IMR-90 (cell line): ENCODE results near the gene ENPP6. TPM values are rescaled to one million over a fixed set of nuclear protein-coding genes. Genes with fewer than 3 reads are reported as not detected.

ENCODE experiments used
- ATAC-seq: fragments of 200-7000 bp; cut with Tn5 transposase; 2 replicates; pipeline ENCODE4 v1.9.1; 2020; ENCODE audit warnings: low read depth, mild to moderate bottlenecking, moderate library complexity
- BruUV-seq: library from RNA; stranded (reverse); fragments of 400-500 nt; replicated peaks from 2 replicates; lab custom pipeline; 2021; lab: Mats Ljungman, UMichigan
- CTCF ChIA-PET: fragments of 300-600 bp; formaldehyde crosslinking; extraction: SDS; loops from one replicate; lab custom pipeline; 2021; ENCODE audit warnings: antibody characterized with exemption; lab: Yijun Ruan, JAX
- POLR2A ChIA-PET: fragments of 300-600 bp; sonication (Branson Sonifier 250); formaldehyde crosslinking; loops from one replicate; lab custom pipeline; 2022; ENCODE audit warnings: antibody characterized with exemption; ENCODE audit not compliant: unreplicated experiment; lab: Charles Lee
- DNase-seq: peaks from one replicate; pipeline ENCODE4 v3.0.0; 2013
- H2AFZ ChIP-seq: replicated peaks from 2 replicates; pipeline ENCODE3; 2013; ENCODE audit warnings: low read length, mild to moderate bottlenecking; ENCODE audit not compliant: poor library complexity
- H2AK5ac ChIP-seq: 2 replicates; pipeline ENCODE4 v1.6.1; 2013; ENCODE audit warnings: low read depth, low read length, inconsistent platforms
- H2AK9ac ChIP-seq: replicated peaks from 2 replicates; pipeline ENCODE3; 2013; ENCODE audit warnings: mild to moderate bottlenecking, low read depth, low read length, moderate library complexity; ENCODE audit not compliant: poor library complexity
- H2BK120ac ChIP-seq: 2 replicates; pipeline ENCODE4 v1.6.1; 2013; ENCODE audit warnings: low read depth, low read length, inconsistent platforms
- H2BK15ac ChIP-seq: 3 replicates; pipeline ENCODE4 v1.6.1; 2013; ENCODE audit warnings: low read depth, low read length, inconsistent platforms
- H2BK20ac ChIP-seq: 2 replicates; pipeline ENCODE4 v1.6.1; 2013; ENCODE audit warnings: low read depth, mild to moderate bottlenecking, inconsistent platforms, low read length, moderate library complexity
- H2BK5ac ChIP-seq: 2 replicates; pipeline ENCODE4 v1.6.1; 2013; ENCODE audit warnings: mild to moderate bottlenecking, low read depth, low read length, inconsistent platforms; ENCODE audit not compliant: poor library complexity, severe bottlenecking
- H3K14ac ChIP-seq: replicated peaks from 2 replicates; pipeline ENCODE4 v1.6.1; 2013; ENCODE audit warnings: low read depth, low read length, inconsistent platforms
- H3K18ac ChIP-seq: 2 replicates; pipeline ENCODE4 v1.6.1; 2013; ENCODE audit warnings: low read depth, low read length, control low read depth
- H3K23ac ChIP-seq: 2 replicates; pipeline ENCODE4 v1.6.1; 2013; ENCODE audit warnings: low read depth, low read length, inconsistent platforms
- H3K27ac ChIP-seq: 2 replicates; pipeline ENCODE4 v1.5.1; 2013; ENCODE audit warnings: mild to moderate bottlenecking, control low read depth, low read length; ENCODE audit not compliant: insufficient read depth
- H3K27me3 ChIP-seq: 2 replicates; pipeline ENCODE4 v1.6.1; 2013; ENCODE audit warnings: low read length; ENCODE audit not compliant: control insufficient read depth, insufficient read depth
- H3K36me3 ChIP-seq: 2 replicates; pipeline ENCODE4 v1.6.1; 2013; ENCODE audit warnings: low read length, mixed read lengths; ENCODE audit not compliant: control insufficient read depth, insufficient read depth
- H3K4ac ChIP-seq: 2 replicates; pipeline ENCODE4 v1.6.1; 2013; ENCODE audit warnings: low read depth, low read length, inconsistent platforms
- H3K4me1 ChIP-seq: 2 replicates; pipeline ENCODE4 v1.6.1; 2013; ENCODE audit warnings: low read length, mixed read lengths; ENCODE audit not compliant: control insufficient read depth, insufficient read depth
- H3K4me2 ChIP-seq: 2 replicates; pipeline ENCODE4 v1.6.1; 2013; ENCODE audit warnings: low read depth, mild to moderate bottlenecking, control low read depth, low read length, moderate library complexity
- H3K4me3 ChIP-seq: 2 replicates; pipeline ENCODE4 v1.5.1; 2013; ENCODE audit warnings: low read depth, mild to moderate bottlenecking, control low read depth, low read length, moderate library complexity; ENCODE audit not compliant: insufficient read depth
- H3K56ac ChIP-seq: 2 replicates; pipeline ENCODE4 v1.6.1; 2013; ENCODE audit warnings: low read length, inconsistent platforms; ENCODE audit not compliant: insufficient read depth; ENCODE audit errors: extremely low read depth
- H3K79me1 ChIP-seq, 2 experiments: 2 replicates each; pipeline ENCODE4 v1.6.1; 2013; ENCODE audit warnings: low read length in 2 of 2, inconsistent platforms in 1 of 2, low read depth in 1 of 2
- H3K9ac ChIP-seq: 2 replicates; pipeline ENCODE4 v1.6.1; 2013; ENCODE audit warnings: low read depth, low read length, control low read depth
- H3K9me1 ChIP-seq: 2 replicates; pipeline ENCODE4 v1.6.1; 2013; ENCODE audit warnings: low read length, inconsistent platforms; ENCODE audit not compliant: insufficient read depth
- H3K9me3 ChIP-seq: 2 replicates; pipeline ENCODE4 v1.6.1; 2013; ENCODE audit warnings: low read length; ENCODE audit not compliant: control insufficient read depth, insufficient read depth
- H4K20me1 ChIP-seq: 2 replicates; pipeline ENCODE4 v1.6.1; 2013; ENCODE audit warnings: low read length, inconsistent platforms; ENCODE audit not compliant: insufficient read depth
- H4K5ac ChIP-seq: 2 replicates; pipeline ENCODE4 v1.6.1; 2013; ENCODE audit warnings: mild to moderate bottlenecking, low read depth, low read length, control low read depth
- H4K8ac ChIP-seq, 2 experiments: 2 replicates each; pipeline ENCODE4 v1.6.1; 2013; ENCODE audit warnings: low read depth in 2 of 2, low read length in 2 of 2, control low read depth in 1 of 2, inconsistent platforms in 1 of 2
- H4K91ac ChIP-seq: 2 replicates; pipeline ENCODE4 v1.6.1; 2013; ENCODE audit warnings: low read depth, low read length, inconsistent platforms; ENCODE audit not compliant: insufficient read depth
- MAFK ChIP-seq: IDR thresholded peaks from 2 replicates; pipeline ENCODE4 v1.6.1; 2012; ENCODE audit warnings: low read depth, low read length, improper control_type of control experiment
- WGBS, 2 experiments: methylation state at CpG; one replicate each; pipeline versions ENCODE4 v1.1.5 to v1.1.7; 2013; ENCODE audit warnings: missing lambda C conversion rate in 2 of 2; ENCODE audit not compliant: insufficient read length in 1 of 2; ENCODE audit errors: extremely low coverage in 2 of 2; 5-methylcytosine and 5-hydroxymethylcytosine counted together
- dilution Hi-C: fragments of 300-500 bp; cut with HindIII; formaldehyde crosslinking; loops from one replicate; pipeline ENCODE4 v1.14.3; 2018; ENCODE audit warnings: low sequenced_read_pairs; ENCODE audit not compliant: unreplicated experiment
- in situ Hi-C: fragments of 300-500 bp; cut with MboI; formaldehyde crosslinking; loops from 3 replicates; pipeline ENCODE4 v1.14.3; 2019; ENCODE audit warnings: low sequenced_read_pairs, inconsistent platforms, mixed read lengths
- intact Hi-C: fragments of 100-400 bp; cut with micrococcal nuclease; formaldehyde crosslinking; loops from 2 replicates; pipeline ENCODE4 v1.10.0; 2022
- polyA plus RNA-seq, 3 experiments: library from polyadenylated mRNA; depleted of rRNA; stranded (reverse); fragments of >200 nt; gene quantifications; 2 replicates each; pipeline ENCODE4 v1.2.3, GENCODE V29; 2012; ENCODE audit warnings: low replicate concordance in 1 of 3
- total RNA-seq: library from RNA; depleted of rRNA; stranded (reverse); fragments of >200 nt; gene quantifications from 2 replicates; pipeline ENCODE4 v1.2.3, GENCODE V29; 2012

The ENPP6 gene
- total and polyA plus RNA-seq, 2 of the 4 experiments (the other 2 are of a cell fraction), result not detected

GRCh38 chr4:184120549-184121127 is 97.0 kb downstream of the ENPP6 start:
- Histone ChIP-seq H3K9me1 (no peaks in the 10 kb centered on the region), H4K8ac (no peak overlapping the region), H2AK9ac (no peak overlapping the region), H3K27ac (no peak overlapping the region), H3K9ac (no peak overlapping the region), H3K4ac (no peak overlapping the region), H3K27me3 (peaks cover 4% of the 10 kb centered on the region; the same call in 1 of the 2 replicates), H4K91ac (no peak overlapping the region), H2BK120ac (no peak overlapping the region), H3K56ac (no peak overlapping the region), H3K79me1 (no peaks in the 10 kb centered on the region), H2BK15ac (no peak overlapping the region), H3K4me3 (no peak overlapping the region), H2AK5ac (no peak overlapping the region), H3K4me1 (no peaks in the 10 kb centered on the region), H3K23ac (no peak overlapping the region), H4K5ac (no peak overlapping the region), H2BK20ac (no peak overlapping the region), H4K20me1 (no peaks in the 10 kb centered on the region), H3K18ac (no peak overlapping the region), H3K9me3 (no peaks in the 10 kb centered on the region), H2AFZ (no peak overlapping the region), H3K14ac (no peak overlapping the region), H3K4me2 (no peak overlapping the region), H3K36me3 (no peaks in the 10 kb centered on the region), H2BK5ac (no peak overlapping the region)
- 75% methylated on average over 4 of the region's 10 CpGs; no CpG with 5 or more reads in 1 of the 2 experiments for WGBS, 2 experiments
- dilution Hi-C loops (no loop called here), in situ Hi-C loops (no loop called here), intact Hi-C loops (no loop called here)
- POLR2A ChIA-PET, result no interaction called here
- CTCF ChIA-PET, result no interaction called here
- ATAC-seq (no peak), DNase-seq (no peak)
- BruUV-seq, result no TSS peak
- no peak for TF ChIP-seq MAFK
